ENCODE data around the gene NUDT17. TPM values are rescaled to one million over a fixed set of nuclear protein-coding genes. Genes with fewer than 3 reads are reported as not detected.

NUDT17 gene
- polyA plus RNA-seq, 1 donor from 2014 or later: 5.4 TPM

- H3K9me3 ChIP-seq (ENCODE audit: low read length): no peaks in the 10 kb centered on the region
- H3K27me3 ChIP-seq (ENCODE audit: insufficient read depth, low read depth, low read length): peaks cover 22% of the 10 kb centered on the region
- no peak overlapping the region for H3K4me3 ChIP-seq (ENCODE audit: low read length)
- no peak for TF ChIP-seq CTCF (IDR thresholded peaks at IDR 0.05; ENCODE audit: poor library complexity, severe bottlenecking)
- no peak for TF ChIP-seq SMC3 (conservative IDR thresholded peaks at IDR 0.05; ENCODE audit: poor library complexity)
- no peak for TF ChIP-seq EP300 (conservative IDR thresholded peaks at IDR 0.05; ENCODE audit: poor library complexity, severe bottlenecking)
- no peak for TF ChIP-seq TAF1 (IDR thresholded peaks at IDR 0.05; ENCODE audit: low read depth)
- H3K79me2 ChIP-seq (replicated peaks; ENCODE audit: insufficient read depth, low read length): no peaks in the 10 kb centered on the region
- no peak overlapping the region for H3K27ac ChIP-seq (ENCODE audit: low read length)
- H3K9me2 ChIP-seq (ENCODE audit: insufficient read depth, low read length): no peaks in the 10 kb centered on the region
- H3K4me2 ChIP-seq (ENCODE audit: low read length): no peak overlapping the region
- no peak overlapping the region for H2AFZ ChIP-seq (ENCODE audit: low read depth, low read length)
- H3K36me3 ChIP-seq (ENCODE audit: insufficient read depth, low read length): no peaks in the 10 kb centered on the region
- H3F3A ChIP-seq (ENCODE audit: insufficient read depth, low read length, poor library complexity, severe bottlenecking): no peaks in the 10 kb centered on the region
- H4K20me1 ChIP-seq (ENCODE audit: insufficient read depth): no peaks in the 10 kb centered on the region
- no peak overlapping the region for H3K9ac ChIP-seq (ENCODE audit: low read length)
Observed at GRCh38 chr1:145884675-145885074, 39.2 kb downstream of the NUDT17 start.

- H3K9ac ChIP-seq (ENCODE audit: low read length): peak within 1 kb of the TSS; percentile 52
- H3K27ac ChIP-seq (ENCODE audit: low read length): no peak within 1 kb of the TSS
- peaks cover 22% of the 10 kb centered on the region for H3K27me3 ChIP-seq (ENCODE audit: insufficient read depth, low read depth, low read length)
Observed at GRCh38 chr1:145885738-145886287, 40.4 kb downstream of the NUDT17 start, which contains the start of gene ANKRD35. ANKRD35 (minus strand) TSS chr1:145885866; CDS start chr1:145885758, 108 bp downstream.

DNA sequence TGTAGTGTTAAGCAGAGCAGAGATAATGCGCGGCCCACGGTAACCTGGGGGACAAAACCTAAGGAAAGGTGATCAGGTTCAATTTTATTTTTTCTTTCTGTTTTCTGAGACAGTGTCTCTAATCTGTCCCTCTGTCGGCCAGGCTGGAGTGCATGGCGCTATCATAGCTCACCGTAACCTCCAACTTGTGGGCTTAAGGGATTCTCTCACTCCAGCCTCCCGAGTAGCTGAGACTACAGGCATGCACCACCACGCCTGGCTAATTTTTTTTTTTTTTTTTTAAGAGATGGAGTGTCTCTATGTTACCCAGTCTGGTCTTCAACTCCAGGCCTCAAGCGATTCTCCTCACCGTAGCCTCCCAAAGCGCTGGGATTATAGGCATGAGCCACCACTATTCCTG lies 41.0 kb downstream of the NUDT17 start:
- TF ChIP-seq EZH2 (IDR thresholded peaks at IDR 0.05; ENCODE audit: borderline replicate concordance, insufficient read depth, low read length, poor library complexity, severe bottlenecking) (no peak), POLR2AphosphoS5 (IDR thresholded peaks at IDR 0.05) (no peak), TAF1 (IDR thresholded peaks at IDR 0.05; ENCODE audit: low read depth) (no peak), MXI1 (conservative IDR thresholded peaks at IDR 0.05; ENCODE audit: poor library complexity, severe bottlenecking) (no peak), SMC3 (conservative IDR thresholded peaks at IDR 0.05; ENCODE audit: poor library complexity) (no peak), EP300 (conservative IDR thresholded peaks at IDR 0.05; ENCODE audit: poor library complexity, severe bottlenecking) (no peak), RAD21 (conservative IDR thresholded peaks at IDR 0.05) (no peak)
- peak overlapping the region; percentile 62 for H3K4me2 ChIP-seq (ENCODE audit: low read length)
- H3K36me3 ChIP-seq (ENCODE audit: insufficient read depth, low read length): no peaks in the 10 kb centered on the region
- no peaks in the 10 kb centered on the region for H3K79me2 ChIP-seq (replicated peaks; ENCODE audit: insufficient read depth, low read length)
- peak overlapping the region; percentile 52 for H3K9ac ChIP-seq (ENCODE audit: low read length)
- no peaks in the 10 kb centered on the region for H3K9me3 ChIP-seq (ENCODE audit: low read length)
- H3F3A ChIP-seq (ENCODE audit: insufficient read depth, low read length, poor library complexity, severe bottlenecking): no peaks in the 10 kb centered on the region
- H2AFZ ChIP-seq (ENCODE audit: low read depth, low read length): no peak overlapping the region
- H3K27me3 ChIP-seq (ENCODE audit: insufficient read depth, low read depth, low read length): peaks cover 22% of the 10 kb centered on the region
- no peak overlapping the region for H3K27ac ChIP-seq (ENCODE audit: low read length)
- H3K4me3 ChIP-seq (ENCODE audit: low read length): peak overlapping the region; percentile 81
- no peaks in the 10 kb centered on the region for H3K9me2 ChIP-seq (ENCODE audit: insufficient read depth, low read length)
- no peaks in the 10 kb centered on the region for H4K20me1 ChIP-seq (ENCODE audit: insufficient read depth)

More at GRCh38 chr1:145885738-145886287, 40.4 kb downstream of the NUDT17 start, which contains the start of gene ANKRD35:
- Histone ChIP-seq H3K4me3 (ENCODE audit: low read length) (peak within 1 kb of the TSS; percentile 81), H3K9me2 (ENCODE audit: insufficient read depth, low read length) (no peaks in the 10 kb centered on the region), H3K4me2 (ENCODE audit: low read length) (peak within 1 kb of the TSS; percentile 62), H3F3A (ENCODE audit: insufficient read depth, low read length, poor library complexity, severe bottlenecking) (no peaks in the 10 kb centered on the region), H4K20me1 (ENCODE audit: insufficient read depth) (no peaks in the 10 kb centered on the region), H3K36me3 (ENCODE audit: insufficient read depth, low read length) (no peaks in the 10 kb centered on the region), H2AFZ (ENCODE audit: low read depth, low read length) (peak within 1 kb of the TSS; percentile 56), H3K9me3 (ENCODE audit: low read length) (no peaks in the 10 kb centered on the region), H3K79me2 (replicated peaks; ENCODE audit: insufficient read depth, low read length) (no peaks in the 10 kb centered on the region)
- TF ChIP-seq EZH2 (IDR thresholded peaks at IDR 0.05; ENCODE audit: borderline replicate concordance, insufficient read depth, low read length, poor library complexity, severe bottlenecking) (no peak), MXI1 (conservative IDR thresholded peaks at IDR 0.05; ENCODE audit: poor library complexity, severe bottlenecking) (no peak), EP300 (conservative IDR thresholded peaks at IDR 0.05; ENCODE audit: poor library complexity, severe bottlenecking) (no peak), POLR2AphosphoS5 (IDR thresholded peaks at IDR 0.05) (no peak), SMC3 (conservative IDR thresholded peaks at IDR 0.05; ENCODE audit: poor library complexity) (no peak), RAD21 (conservative IDR thresholded peaks at IDR 0.05) (no peak)

All from neural cell (in vitro differentiated cells).